A673 (cell line): Measurements from ENCODE around the gene SHANK1.

ENCODE experiments used
- CTCF ChIP-seq: fragments of 300-800, 200-600 bp; sonication (generic); conservative IDR thresholded peaks from 2 replicates; pipeline ENCODE4 v1.5.1; 2017; ENCODE audit warnings: low read depth, mild to moderate bottlenecking, antibody characterized with exemption, low read length, moderate library complexity, mixed read lengths
- EZH2 ChIP-seq: fragments of 200-600 bp; sonication (generic); IDR thresholded peaks from 2 replicates; pipeline ENCODE4 v1.6.1; 2017; ENCODE audit warnings: borderline replicate concordance, low read depth, mild to moderate bottlenecking, mixed read lengths, antibody characterized with exemption, low read length; ENCODE audit not compliant: poor library complexity, severe bottlenecking

- no peak for TF ChIP-seq CTCF
- TF ChIP-seq EZH2: no peak
These were observed 2.4 kb downstream of the SHANK1 start for GRCh38 chr19:50717026-50717723.
